SK-N-DZ (cell line): Measurements from ENCODE around the gene SCG2.
"Not testable (repeated sequence)": the region's sequence is repeated elsewhere in the genome, so short reads cannot be mapped to it uniquely, and the experiment has no call there.

Experiments used
- DNase-seq: peaks from one replicate; pipeline ENCODE4 v3.0.0-alpha.2; 2015; ENCODE audit warnings: low spot score

Gene SCG2

GRCh38 chr2:223612501-223612900, 10.3 kb upstream of the SCG2 start:
- peak; percentile 8 for DNase-seq

- DNase-seq = no peak
Observed at GRCh38 chr2:223611061-223611460, 8.9 kb upstream of the SCG2 start.

GRCh38 chr2:223607476-223607875, 5.3 kb upstream of the SCG2 start:
- DNase-seq = no peak

GRCh38 chr2:223606946-223607345, 4.8 kb upstream of the SCG2 start:
- DNase-seq = no peak

- no peak for DNase-seq
Observed at GRCh38 chr2:223604231-223604630, 2.1 kb upstream of the SCG2 start.

GRCh38 chr2:223602972-223603371, 811 bp upstream of the SCG2 start:
- no peak for DNase-seq

GRCh38 chr2:223601018-223601417, 1.1 kb downstream of the SCG2 start:
- DNase-seq = no peak

- DNase-seq = no peak
Observed at GRCh38 chr2:223599640-223600380, 2.4 kb downstream of the SCG2 start.

- no peak for DNase-seq
Observed at GRCh38 chr2:223598994-223599639, 3.0 kb downstream of the SCG2 start.

- DNase-seq = no peak
Observed at GRCh38 chr2:223597076-223597475, 5.1 kb downstream of the SCG2 start.

GRCh38 chr2:223596208-223596607, 6.0 kb downstream of the SCG2 start:
- DNase-seq = no peak

- DNase-seq = peak; percentile 6
Observed at GRCh38 chr2:223594831-223595230, 7.3 kb downstream of the SCG2 start.

- peak; percentile 86 for DNase-seq
Observed at GRCh38 chr2:223594259-223594658, 7.9 kb downstream of the SCG2 start.

- not testable (repeated sequence) for DNase-seq
Observed at GRCh38 chr2:223592689-223593088, 9.5 kb downstream of the SCG2 start.

GRCh38 chr2:223591596-223591995, 10.6 kb downstream of the SCG2 start:
- DNase-seq = no peak

- no peak for DNase-seq
Observed at GRCh38 chr2:223590964-223591363, 11.2 kb downstream of the SCG2 start.

GRCh38 chr2:223589901-223590300, 12.3 kb downstream of the SCG2 start:
- no peak for DNase-seq

GRCh38 chr2:223588251-223588650, 13.9 kb downstream of the SCG2 start:
- no peak for DNase-seq

- no peak for DNase-seq
Observed at GRCh38 chr2:223587301-223587700, 14.9 kb downstream of the SCG2 start.

GRCh38 chr2:223586261-223586660, 15.9 kb downstream of the SCG2 start:
- no peak for DNase-seq

GRCh38 chr2:223585666-223586065, 16.5 kb downstream of the SCG2 start:
- DNase-seq = peak; percentile 23

GRCh38 chr2:223582001-223582400, 20.2 kb downstream of the SCG2 start:
- DNase-seq = no peak

- peak; percentile 16 for DNase-seq
Observed at GRCh38 chr2:223580951-223581350, 21.2 kb downstream of the SCG2 start.
